ENCODE measurements around the gene TBXAS1.

DNA sequence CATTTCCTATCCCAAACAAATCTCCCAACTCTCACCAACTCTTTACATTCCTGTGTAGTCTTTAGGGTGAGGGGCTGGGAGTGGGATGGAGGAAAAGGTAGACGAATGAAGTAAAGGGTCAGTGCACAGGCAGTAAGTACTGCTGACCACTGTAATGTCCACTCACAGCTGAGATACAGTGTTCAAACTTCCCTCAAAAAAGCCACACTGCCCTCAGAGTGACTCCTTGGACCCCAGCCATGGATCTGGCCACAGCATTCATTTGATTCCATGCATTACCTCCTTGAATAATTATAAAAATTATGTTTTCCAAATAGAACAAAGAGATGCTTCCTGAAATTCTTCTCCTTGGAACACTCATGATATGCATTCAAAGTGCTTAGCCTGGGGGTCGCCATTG lies 31.5 kb upstream of the TBXAS1 start:
- TF ChIP-seq, protein P1, sequence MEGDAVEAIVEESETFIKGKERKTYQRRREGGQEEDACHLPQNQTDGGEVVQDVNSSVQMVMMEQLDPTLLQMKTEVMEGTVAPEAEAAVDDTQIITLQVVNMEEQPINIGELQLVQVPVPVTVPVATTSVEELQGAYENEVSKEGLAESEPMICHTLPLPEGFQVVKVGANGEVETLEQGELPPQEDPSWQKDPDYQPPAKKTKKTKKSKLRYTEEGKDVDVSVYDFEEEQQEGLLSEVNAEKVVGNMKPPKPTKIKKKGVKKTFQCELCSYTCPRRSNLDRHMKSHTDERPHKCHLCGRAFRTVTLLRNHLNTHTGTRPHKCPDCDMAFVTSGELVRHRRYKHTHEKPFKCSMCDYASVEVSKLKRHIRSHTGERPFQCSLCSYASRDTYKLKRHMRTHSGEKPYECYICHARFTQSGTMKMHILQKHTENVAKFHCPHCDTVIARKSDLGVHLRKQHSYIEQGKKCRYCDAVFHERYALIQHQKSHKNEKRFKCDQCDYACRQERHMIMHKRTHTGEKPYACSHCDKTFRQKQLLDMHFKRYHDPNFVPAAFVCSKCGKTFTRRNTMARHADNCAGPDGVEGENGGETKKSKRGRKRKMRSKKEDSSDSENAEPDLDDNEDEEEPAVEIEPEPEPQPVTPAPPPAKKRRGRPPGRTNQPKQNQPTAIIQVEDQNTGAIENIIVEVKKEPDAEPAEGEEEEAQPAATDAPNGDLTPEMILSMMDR (tag by site-specific recombination; IDR thresholded peaks at IDR 0.05) = no peak
- TF ChIP-seq MZF1 (tag by site-specific recombination; IDR thresholded peaks at IDR 0.05; ENCODE audit: borderline replicate concordance) (no peak), ZNF596 (tag by site-specific recombination; IDR thresholded peaks at IDR 0.05) (no peak), ZBTB21 (tag by site-specific recombination; IDR thresholded peaks at IDR 0.05) (no peak)
